AG10803 (cell line): Measurements from ENCODE around the gene DDX3X.
"Not testable (repeated sequence)": the region's sequence is repeated elsewhere in the genome, so short reads cannot be mapped to it uniquely, and the experiment has no call there.

Experiments used
- DNase-seq: peaks from one replicate; pipeline ENCODE4 v3.0.0; 2010; ENCODE audit warnings: low read depth
- H3K4me3 ChIP-seq: 2 replicates; pipeline ENCODE4 v1.5.1; 2011; ENCODE audit warnings: mild to moderate bottlenecking, low read length, control low read depth
- TF ChIP-seq, protein P1 (sequence below): conservative IDR thresholded peaks from 2 replicates; pipeline ENCODE4 v1.5.1; 2011; ENCODE audit warnings: mild to moderate bottlenecking, low read length, control low read depth, inconsistent platforms

The DDX3X gene

GRCh38 chrX:41333744-41334362 is at the start of gene DDX3X:
DDX3X (plus strand) TSS chrX:41334162; CDS start chrX:41334253, 91 bp downstream.
- H3K4me3 ChIP-seq = peak within 1 kb of the TSS; percentile 90

GRCh38 chrX:41285928-41286327 is 48.0 kb upstream of the DDX3X start:
- H3K4me3 ChIP-seq, DNase-seq: not testable (repeated sequence)

More at GRCh38 chrX:41333744-41334362, at the start of gene DDX3X:
- TF ChIP-seq, protein P1, sequence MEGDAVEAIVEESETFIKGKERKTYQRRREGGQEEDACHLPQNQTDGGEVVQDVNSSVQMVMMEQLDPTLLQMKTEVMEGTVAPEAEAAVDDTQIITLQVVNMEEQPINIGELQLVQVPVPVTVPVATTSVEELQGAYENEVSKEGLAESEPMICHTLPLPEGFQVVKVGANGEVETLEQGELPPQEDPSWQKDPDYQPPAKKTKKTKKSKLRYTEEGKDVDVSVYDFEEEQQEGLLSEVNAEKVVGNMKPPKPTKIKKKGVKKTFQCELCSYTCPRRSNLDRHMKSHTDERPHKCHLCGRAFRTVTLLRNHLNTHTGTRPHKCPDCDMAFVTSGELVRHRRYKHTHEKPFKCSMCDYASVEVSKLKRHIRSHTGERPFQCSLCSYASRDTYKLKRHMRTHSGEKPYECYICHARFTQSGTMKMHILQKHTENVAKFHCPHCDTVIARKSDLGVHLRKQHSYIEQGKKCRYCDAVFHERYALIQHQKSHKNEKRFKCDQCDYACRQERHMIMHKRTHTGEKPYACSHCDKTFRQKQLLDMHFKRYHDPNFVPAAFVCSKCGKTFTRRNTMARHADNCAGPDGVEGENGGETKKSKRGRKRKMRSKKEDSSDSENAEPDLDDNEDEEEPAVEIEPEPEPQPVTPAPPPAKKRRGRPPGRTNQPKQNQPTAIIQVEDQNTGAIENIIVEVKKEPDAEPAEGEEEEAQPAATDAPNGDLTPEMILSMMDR = peak; percentile 4; the same call in 1 of the 2 replicates
- peak; percentile 85 for DNase-seq

- TF ChIP-seq, protein P1 = no peak
- DNase-seq = no peak
- H3K4me3 ChIP-seq = no peak overlapping the region
These were observed 45.3 kb upstream of the DDX3X start for GRCh38 chrX:41288641-41289040.

DNA sequence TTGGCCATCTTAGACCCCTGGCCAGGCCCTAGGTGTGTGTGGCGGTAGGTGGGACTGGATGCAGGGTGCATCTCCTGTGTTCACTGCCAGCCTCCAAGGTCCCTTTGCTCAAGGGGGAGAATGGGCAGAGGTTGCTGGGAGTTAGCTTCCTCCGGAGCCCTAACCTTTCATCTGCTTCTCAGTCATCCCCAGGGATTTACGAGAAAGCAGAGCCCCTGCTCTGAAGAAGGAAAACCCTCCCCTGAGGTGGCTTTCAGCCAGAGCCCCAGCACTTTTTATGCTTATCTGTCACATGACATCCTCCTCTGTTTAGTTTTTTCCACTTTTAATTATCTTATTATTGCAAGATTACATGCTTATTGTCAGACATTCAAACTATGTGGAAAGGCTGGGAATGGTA is 44.9 kb upstream of the DDX3X start:
- no peak for DNase-seq
- TF ChIP-seq, protein P1 = no peak
- H3K4me3 ChIP-seq = no peak overlapping the region

GRCh38 chrX:41291309-41291708 is 42.7 kb upstream of the DDX3X start:
- no peak for DNase-seq
- TF ChIP-seq, protein P1 = no peak
- no peak overlapping the region for H3K4me3 ChIP-seq

GRCh38 chrX:41293269-41293668 is 40.7 kb upstream of the DDX3X start:
- no peak for DNase-seq
- no peak overlapping the region for H3K4me3 ChIP-seq
- TF ChIP-seq, protein P1 = no peak

DNA sequence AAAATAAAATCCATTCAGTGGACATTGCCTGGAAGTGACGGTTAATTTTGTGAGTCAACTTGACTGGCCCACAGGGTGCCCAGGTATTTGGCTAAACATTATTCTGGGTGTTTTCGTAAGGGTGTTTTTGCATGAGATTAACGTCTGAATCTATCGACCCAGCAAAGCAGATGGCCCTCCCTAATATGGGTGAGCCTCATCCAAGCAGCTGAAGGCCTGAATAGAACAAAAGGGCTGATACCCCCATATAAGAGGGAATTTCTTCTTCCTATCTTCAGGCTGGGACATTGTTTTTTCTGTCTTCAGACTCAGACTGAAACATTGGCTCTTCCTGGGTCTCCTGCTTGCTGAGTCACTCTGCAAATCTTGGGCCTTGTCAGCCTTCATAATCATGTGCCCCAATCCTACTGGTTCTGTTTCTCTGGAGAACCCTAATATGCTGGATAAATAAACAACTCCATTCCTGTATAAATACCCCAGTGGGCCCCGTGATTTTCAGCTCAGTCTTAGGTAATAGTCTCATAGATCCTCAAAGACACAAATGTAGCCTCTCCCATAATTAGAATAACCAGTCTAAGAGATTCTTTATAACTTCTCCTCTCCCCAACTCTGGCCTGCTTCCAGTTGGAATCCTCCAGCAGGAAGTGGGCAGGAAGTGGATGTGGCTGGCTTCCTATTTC is 33.1 kb upstream of the DDX3X start:
- TF ChIP-seq, protein P1 = no peak
- H3K4me3 ChIP-seq = no peak overlapping the region
- DNase-seq = peak; percentile 33
